ENCODE measurements around the gene FHIT. TPM values are rescaled to one million over a fixed set of nuclear protein-coding genes. Genes with fewer than 3 reads are reported as not detected.

Gene FHIT
- total and polyA plus RNA-seq, 10 of the 15 experiments (the other 5 are each of a cell fraction or from before 2014, with no cell fraction given): 4.2 to 14.9 (median 9.4) TPM

DNA sequence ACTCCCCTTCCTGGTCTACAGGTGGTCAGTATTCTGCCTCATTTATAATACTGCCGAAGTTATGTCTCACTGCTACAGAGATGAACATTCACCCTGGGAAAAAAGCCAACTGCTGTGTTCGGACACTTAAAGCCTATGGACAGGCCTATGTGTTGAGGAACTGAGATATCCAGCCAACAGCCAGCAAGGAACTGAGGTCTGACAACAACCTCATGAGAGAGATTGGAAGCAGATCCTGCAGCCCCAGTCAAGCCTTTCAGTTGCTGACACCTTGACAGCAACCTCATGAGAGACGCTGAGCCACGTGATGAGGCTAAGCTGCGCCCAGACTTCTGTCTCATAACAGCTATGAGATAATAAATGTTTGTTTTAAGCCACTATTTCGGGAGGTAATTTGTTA is 18.2 kb upstream of the FHIT start:
- no peaks in the 10 kb centered on the region for H3K36me3 ChIP-seq (ENCODE audit: control insufficient read depth in 2 of 2, insufficient read depth in 2 of 2, low read length in 1 of 2)
- SMC1A ChIA-PET (ENCODE audit: uncharacterized antibody, unreplicated experiment): interaction anchor here (1.1 kb wide), 1 partner anchor 17 kb away, joined by 3 read pairs; no protein-coding TSS in a partner anchor
- H4K20me1 ChIP-seq (ENCODE audit: control insufficient read depth, insufficient read depth): no peaks in the 10 kb centered on the region
- no peaks in the 10 kb centered on the region for H3K79me2 ChIP-seq (ENCODE audit: control insufficient read depth, insufficient read depth, low read length)
- 21% methylated on average over 6 of the region's 6 CpGs for WGBS (ENCODE audit: insufficient coverage, insufficient replicate concordance, low lambda C conversion rate, missing lambda C conversion rate)
- RAD21 ChIA-PET (ENCODE audit: unreplicated experiment): no interaction called here
- in situ Hi-C loops (cut with MboI): no loop called here
- no TSS peak for BruUV-seq (replicated peaks)
- CTCF ChIA-PET: no interaction called here
- H3K4me2 ChIP-seq (ENCODE audit: control insufficient read depth, insufficient read depth): no peak overlapping the region
- H3K4me1 ChIP-seq (ENCODE audit: control insufficient read depth, insufficient read depth, low read length): no peaks in the 10 kb centered on the region
- TF ChIP-seq JUNB (IDR thresholded peaks at IDR 0.05): no peak
- TF ChIP-seq, protein P1, sequence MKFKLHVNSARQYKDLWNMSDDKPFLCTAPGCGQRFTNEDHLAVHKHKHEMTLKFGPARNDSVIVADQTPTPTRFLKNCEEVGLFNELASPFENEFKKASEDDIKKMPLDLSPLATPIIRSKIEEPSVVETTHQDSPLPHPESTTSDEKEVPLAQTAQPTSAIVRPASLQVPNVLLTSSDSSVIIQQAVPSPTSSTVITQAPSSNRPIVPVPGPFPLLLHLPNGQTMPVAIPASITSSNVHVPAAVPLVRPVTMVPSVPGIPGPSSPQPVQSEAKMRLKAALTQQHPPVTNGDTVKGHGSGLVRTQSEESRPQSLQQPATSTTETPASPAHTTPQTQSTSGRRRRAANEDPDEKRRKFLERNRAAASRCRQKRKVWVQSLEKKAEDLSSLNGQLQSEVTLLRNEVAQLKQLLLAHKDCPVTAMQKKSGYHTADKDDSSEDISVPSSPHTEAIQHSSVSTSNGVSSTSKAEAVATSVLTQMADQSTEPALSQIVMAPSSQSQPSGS (IDR thresholded peaks at IDR 0.05; ENCODE audit: low read length): no peak
- no peak for TF ChIP-seq CBX3 (IDR thresholded peaks at IDR 0.05; ENCODE audit: borderline replicate concordance, low read depth)
- TF ChIP-seq YBX1 (IDR thresholded peaks at IDR 0.05): no peak
- TF ChIP-seq, protein P2, sequence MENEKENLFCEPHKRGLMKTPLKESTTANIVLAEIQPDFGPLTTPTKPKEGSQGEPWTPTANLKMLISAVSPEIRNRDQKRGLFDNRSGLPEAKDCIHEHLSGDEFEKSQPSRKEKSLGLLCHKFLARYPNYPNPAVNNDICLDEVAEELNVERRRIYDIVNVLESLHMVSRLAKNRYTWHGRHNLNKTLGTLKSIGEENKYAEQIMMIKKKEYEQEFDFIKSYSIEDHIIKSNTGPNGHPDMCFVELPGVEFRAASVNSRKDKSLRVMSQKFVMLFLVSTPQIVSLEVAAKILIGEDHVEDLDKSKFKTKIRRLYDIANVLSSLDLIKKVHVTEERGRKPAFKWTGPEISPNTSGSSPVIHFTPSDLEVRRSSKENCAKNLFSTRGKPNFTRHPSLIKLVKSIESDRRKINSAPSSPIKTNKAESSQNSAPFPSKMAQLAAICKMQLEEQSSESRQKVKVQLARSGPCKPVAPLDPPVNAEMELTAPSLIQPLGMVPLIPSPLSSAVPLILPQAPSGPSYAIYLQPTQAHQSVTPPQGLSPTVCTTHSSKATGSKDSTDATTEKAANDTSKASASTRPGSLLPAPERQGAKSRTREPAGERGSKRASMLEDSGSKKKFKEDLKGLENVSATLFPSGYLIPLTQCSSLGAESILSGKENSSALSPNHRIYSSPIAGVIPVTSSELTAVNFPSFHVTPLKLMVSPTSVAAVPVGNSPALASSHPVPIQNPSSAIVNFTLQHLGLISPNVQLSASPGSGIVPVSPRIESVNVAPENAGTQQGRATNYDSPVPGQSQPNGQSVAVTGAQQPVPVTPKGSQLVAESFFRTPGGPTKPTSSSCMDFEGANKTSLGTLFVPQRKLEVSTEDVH (IDR thresholded peaks at IDR 0.05; ENCODE audit: low read depth, partially characterized antibody): no peak
- TF ChIP-seq HDAC6 (IDR thresholded peaks at IDR 0.05; ENCODE audit: unreplicated experiment): no peak
- no peak for TF ChIP-seq RCOR1 (conservative IDR thresholded peaks at IDR 0.05; ENCODE audit: low read depth, low read length)
- TF ChIP-seq NFXL1 (IDR thresholded peaks at IDR 0.05; ENCODE audit: borderline replicate concordance): no peak
- no peak for TF ChIP-seq MEF2B (IDR thresholded peaks at IDR 0.05; ENCODE audit: partially characterized antibody, poor library complexity, severe bottlenecking)
- no peak for TF ChIP-seq HDAC2 (IDR thresholded peaks at IDR 0.05)
- TF ChIP-seq, protein P3, sequence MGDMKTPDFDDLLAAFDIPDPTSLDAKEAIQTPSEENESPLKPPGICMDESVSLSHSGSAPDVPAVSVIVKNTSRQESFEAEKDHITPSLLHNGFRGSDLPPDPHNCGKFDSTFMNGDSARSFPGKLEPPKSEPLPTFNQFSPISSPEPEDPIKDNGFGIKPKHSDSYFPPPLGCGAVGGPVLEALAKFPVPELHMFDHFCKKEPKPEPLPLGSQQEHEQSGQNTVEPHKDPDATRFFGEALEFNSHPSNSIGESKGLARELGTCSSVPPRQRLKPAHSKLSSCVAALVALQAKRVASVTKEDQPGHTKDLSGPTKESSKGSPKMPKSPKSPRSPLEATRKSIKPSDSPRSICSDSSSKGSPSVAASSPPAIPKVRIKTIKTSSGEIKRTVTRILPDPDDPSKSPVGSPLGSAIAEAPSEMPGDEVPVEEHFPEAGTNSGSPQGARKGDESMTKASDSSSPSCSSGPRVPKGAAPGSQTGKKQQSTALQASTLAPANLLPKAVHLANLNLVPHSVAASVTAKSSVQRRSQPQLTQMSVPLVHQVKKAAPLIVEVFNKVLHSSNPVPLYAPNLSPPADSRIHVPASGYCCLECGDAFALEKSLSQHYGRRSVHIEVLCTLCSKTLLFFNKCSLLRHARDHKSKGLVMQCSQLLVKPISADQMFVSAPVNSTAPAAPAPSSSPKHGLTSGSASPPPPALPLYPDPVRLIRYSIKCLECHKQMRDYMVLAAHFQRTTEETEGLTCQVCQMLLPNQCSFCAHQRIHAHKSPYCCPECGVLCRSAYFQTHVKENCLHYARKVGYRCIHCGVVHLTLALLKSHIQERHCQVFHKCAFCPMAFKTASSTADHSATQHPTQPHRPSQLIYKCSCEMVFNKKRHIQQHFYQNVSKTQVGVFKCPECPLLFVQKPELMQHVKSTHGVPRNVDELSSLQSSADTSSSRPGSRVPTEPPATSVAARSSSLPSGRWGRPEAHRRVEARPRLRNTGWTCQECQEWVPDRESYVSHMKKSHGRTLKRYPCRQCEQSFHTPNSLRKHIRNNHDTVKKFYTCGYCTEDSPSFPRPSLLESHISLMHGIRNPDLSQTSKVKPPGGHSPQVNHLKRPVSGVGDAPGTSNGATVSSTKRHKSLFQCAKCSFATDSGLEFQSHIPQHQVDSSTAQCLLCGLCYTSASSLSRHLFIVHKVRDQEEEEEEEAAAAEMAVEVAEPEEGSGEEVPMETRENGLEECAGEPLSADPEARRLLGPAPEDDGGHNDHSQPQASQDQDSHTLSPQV (IDR thresholded peaks at IDR 0.05): no peak
- POLR2A ChIA-PET: no interaction called here
- no peak overlapping the region for H3K9ac ChIP-seq (ENCODE audit: control insufficient read depth, insufficient read depth, low read length)
- no peak for FAIRE-seq
- no peak overlapping the region for H3K27ac ChIP-seq (ENCODE audit: control insufficient read depth, insufficient read depth)
- intact Hi-C loops (cut with micrococcal nuclease; ENCODE audit: unreplicated experiment): no loop called here
- H3K4me3 ChIP-seq: no peak overlapping the region
- ATAC-seq: no peak
- no peak for DNase-seq (ENCODE audit: low read depth, low spot score)
- H3K9me3 ChIP-seq (replicated peaks; ENCODE audit: control insufficient read depth, insufficient read depth, low read length): no peaks in the 10 kb centered on the region
- H2AFZ ChIP-seq (ENCODE audit: control insufficient read depth, low read depth, low read length): no peak overlapping the region
- no peaks in the 10 kb centered on the region for H3K27me3 ChIP-seq (replicated peaks in 1 of 2; ENCODE audit: control insufficient read depth in 2 of 2, insufficient read depth in 2 of 2, low read length in 1 of 2)
